Measurements from ENCODE around the gene KAZN.

GRCh38 chr1:14844923-14845617 lies 246.6 kb downstream of the KAZN start:
- no peak for TF ChIP-seq CTCF (IDR thresholded peaks at IDR 0.05; ENCODE audit: low read length)
- TF ChIP-seq EZH2 (optimal IDR thresholded peaks at IDR 0.05; ENCODE audit: low read depth, low read length) = no peak
- no peak for TF ChIP-seq EZH2phosphoT487 (IDR thresholded peaks at IDR 0.05; ENCODE audit: low read length)

Data from MM.1S (cell line).